Measurements from ENCODE around the gene GPRIN3. TPM values are rescaled to one million over a fixed set of nuclear protein-coding genes. Genes with fewer than 3 reads are reported as not detected.

The GPRIN3 gene
- total and polyA plus RNA-seq, 2 experiments from 2014 or later, result 0.74 to 3.2 TPM

DNA sequence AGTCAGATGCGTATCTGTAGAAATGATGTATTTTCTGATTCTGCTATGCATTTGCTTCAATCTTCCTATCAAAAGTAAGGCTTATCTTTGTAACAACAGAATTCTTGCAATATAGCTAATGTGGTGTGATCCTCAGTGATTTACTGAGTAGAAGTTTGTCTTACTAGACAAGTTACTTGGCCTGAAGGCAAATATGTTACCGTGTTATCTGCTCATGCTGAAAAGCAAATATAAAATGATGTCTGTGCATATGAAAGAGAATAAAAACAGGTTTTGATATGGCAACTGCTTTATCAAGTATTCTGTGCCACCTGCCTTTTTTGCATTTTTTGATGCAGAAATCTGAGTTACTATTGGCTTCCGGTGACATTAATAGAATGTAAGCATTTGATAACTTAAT is 103.7 kb downstream of the GPRIN3 start:
- Histone ChIP-seq H3K4me1 (ENCODE audit: insufficient read depth) (no peaks in the 10 kb centered on the region), H3K4me3 (no peak overlapping the region), H3K4me2 (no peak overlapping the region), H3K27ac (ENCODE audit: low read depth) (no peak overlapping the region), H2AFZ (no peak overlapping the region), H3K79me2 (replicated peaks; ENCODE audit: insufficient read depth) (no peaks in the 10 kb centered on the region), H3K9me2 (ENCODE audit: insufficient read depth) (peaks cover 10% of the 10 kb centered on the region; the same call in 1 of the 2 replicates), H3K36me3 (ENCODE audit: insufficient read depth) (no peaks in the 10 kb centered on the region; the same call in 1 of the 2 replicates), H4K20me1 (replicated peaks; ENCODE audit: insufficient read depth) (no peaks in the 10 kb centered on the region), H3K27me3 (ENCODE audit: insufficient read depth) (no peaks in the 10 kb centered on the region), H3F3A (replicated peaks; ENCODE audit: low read depth) (no peaks in the 10 kb centered on the region)
- Mint-ChIP-seq H3K27me3 (ENCODE audit: insufficient read depth, low read depth, poor library complexity) (no peaks in the 10 kb centered on the region), H3K27ac (no peak overlapping the region), H3K9me3 (peaks cover 11% of the 10 kb centered on the region; the same call in 2 of the 3 replicates), H3K4me1 (no peaks in the 10 kb centered on the region), H3K36me3 (ENCODE audit: low read depth) (no peaks in the 10 kb centered on the region; the same call in 2 of the 3 replicates), H3K4me3 (no peak overlapping the region)
- TF ChIP-seq POLR2AphosphoS5 (IDR thresholded peaks at IDR 0.05; ENCODE audit: low read depth) (no peak), ZNF331 (CRISPR knock-in tag; IDR thresholded peaks at IDR 0.05; ENCODE audit: low read depth) (no peak), JUNB (IDR thresholded peaks at IDR 0.05; ENCODE audit: unreplicated experiment) (no peak), EZH2phosphoT487 (IDR thresholded peaks at IDR 0.05; ENCODE audit: unreplicated experiment) (no peak), ZNF114 (CRISPR knock-in tag; IDR thresholded peaks at IDR 0.05) (no peak), STAT1 (IDR thresholded peaks at IDR 0.05; ENCODE audit: unreplicated experiment) (no peak), CREB1 (CRISPR knock-in tag; IDR thresholded peaks at IDR 0.05; ENCODE audit: low read depth) (no peak), NANOG (IDR thresholded peaks at IDR 0.05; ENCODE audit: borderline replicate concordance) (no peak), EZH2 (IDR thresholded peaks at IDR 0.05; ENCODE audit: low read depth, unreplicated experiment) (no peak)
- TF ChIP-seq, protein P1, sequence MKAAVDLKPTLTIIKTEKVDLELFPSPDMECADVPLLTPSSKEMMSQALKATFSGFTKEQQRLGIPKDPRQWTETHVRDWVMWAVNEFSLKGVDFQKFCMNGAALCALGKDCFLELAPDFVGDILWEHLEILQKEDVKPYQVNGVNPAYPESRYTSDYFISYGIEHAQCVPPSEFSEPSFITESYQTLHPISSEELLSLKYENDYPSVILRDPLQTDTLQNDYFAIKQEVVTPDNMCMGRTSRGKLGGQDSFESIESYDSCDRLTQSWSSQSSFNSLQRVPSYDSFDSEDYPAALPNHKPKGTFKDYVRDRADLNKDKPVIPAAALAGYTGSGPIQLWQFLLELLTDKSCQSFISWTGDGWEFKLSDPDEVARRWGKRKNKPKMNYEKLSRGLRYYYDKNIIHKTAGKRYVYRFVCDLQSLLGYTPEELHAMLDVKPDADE (IDR thresholded peaks at IDR 0.05), result no peak
- TF ChIP-seq, protein P2, sequence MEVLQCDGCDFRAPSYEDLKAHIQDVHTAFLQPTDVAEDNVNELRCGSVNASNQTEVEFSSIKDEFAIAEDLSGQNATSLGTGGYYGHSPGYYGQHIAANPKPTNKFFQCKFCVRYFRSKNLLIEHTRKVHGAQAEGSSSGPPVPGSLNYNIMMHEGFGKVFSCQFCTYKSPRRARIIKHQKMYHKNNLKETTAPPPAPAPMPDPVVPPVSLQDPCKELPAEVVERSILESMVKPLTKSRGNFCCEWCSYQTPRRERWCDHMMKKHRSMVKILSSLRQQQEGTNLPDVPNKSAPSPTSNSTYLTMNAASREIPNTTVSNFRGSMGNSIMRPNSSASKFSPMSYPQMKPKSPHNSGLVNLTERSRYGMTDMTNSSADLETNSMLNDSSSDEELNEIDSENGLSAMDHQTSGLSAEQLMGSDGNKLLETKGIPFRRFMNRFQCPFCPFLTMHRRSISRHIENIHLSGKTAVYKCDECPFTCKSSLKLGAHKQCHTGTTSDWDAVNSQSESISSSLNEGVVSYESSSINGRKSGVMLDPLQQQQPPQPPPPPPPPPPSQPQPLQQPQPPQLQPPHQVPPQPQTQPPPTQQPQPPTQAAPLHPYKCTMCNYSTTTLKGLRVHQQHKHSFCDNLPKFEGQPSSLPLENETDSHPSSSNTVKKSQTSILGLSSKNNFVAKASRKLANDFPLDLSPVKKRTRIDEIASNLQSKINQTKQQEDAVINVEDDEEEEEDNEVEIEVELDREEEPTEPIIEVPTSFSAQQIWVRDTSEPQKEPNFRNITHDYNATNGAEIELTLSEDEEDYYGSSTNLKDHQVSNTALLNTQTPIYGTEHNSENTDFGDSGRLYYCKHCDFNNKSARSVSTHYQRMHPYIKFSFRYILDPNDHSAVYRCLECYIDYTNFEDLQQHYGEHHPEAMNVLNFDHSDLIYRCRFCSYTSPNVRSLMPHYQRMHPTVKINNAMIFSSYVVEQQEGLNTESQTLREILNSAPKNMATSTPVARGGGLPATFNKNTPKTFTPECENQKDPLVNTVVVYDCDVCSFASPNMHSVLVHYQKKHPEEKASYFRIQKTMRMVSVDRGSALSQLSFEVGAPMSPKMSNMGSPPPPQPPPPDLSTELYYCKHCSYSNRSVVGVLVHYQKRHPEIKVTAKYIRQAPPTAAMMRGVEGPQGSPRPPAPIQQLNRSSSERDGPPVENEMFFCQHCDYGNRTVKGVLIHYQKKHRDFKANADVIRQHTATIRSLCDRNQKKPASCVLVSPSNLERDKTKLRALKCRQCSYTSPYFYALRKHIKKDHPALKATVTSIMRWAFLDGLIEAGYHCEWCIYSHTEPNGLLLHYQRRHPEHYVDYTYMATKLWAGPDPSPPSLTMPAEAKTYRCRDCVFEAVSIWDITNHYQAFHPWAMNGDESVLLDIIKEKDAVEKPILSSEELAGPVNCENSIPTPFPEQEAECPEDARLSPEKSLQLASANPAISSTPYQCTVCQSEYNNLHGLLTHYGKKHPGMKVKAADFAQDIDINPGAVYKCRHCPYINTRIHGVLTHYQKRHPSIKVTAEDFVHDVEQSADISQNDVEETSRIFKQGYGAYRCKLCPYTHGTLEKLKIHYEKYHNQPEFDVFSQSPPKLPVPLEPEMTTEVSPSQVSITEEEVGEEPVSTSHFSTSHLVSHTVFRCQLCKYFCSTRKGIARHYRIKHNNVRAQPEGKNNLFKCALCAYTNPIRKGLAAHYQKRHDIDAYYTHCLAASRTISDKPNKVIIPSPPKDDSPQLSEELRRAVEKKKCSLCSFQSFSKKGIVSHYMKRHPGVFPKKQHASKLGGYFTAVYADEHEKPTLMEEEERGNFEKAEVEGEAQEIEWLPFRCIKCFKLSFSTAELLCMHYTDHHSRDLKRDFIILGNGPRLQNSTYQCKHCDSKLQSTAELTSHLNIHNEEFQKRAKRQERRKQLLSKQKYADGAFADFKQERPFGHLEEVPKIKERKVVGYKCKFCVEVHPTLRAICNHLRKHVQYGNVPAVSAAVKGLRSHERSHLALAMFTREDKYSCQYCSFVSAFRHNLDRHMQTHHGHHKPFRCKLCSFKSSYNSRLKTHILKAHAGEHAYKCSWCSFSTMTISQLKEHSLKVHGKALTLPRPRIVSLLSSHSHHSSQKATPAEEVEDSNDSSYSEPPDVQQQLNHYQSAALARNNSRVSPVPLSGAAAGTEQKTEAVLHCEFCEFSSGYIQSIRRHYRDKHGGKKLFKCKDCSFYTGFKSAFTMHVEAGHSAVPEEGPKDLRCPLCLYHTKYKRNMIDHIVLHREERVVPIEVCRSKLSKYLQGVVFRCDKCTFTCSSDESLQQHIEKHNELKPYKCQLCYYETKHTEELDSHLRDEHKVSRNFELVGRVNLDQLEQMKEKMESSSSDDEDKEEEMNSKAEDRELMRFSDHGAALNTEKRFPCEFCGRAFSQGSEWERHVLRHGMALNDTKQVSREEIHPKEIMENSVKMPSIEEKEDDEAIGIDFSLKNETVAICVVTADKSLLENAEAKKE (CRISPR knock-in tag; IDR thresholded peaks at IDR 0.05), result no peak
- TF ChIP-seq, protein P3, sequence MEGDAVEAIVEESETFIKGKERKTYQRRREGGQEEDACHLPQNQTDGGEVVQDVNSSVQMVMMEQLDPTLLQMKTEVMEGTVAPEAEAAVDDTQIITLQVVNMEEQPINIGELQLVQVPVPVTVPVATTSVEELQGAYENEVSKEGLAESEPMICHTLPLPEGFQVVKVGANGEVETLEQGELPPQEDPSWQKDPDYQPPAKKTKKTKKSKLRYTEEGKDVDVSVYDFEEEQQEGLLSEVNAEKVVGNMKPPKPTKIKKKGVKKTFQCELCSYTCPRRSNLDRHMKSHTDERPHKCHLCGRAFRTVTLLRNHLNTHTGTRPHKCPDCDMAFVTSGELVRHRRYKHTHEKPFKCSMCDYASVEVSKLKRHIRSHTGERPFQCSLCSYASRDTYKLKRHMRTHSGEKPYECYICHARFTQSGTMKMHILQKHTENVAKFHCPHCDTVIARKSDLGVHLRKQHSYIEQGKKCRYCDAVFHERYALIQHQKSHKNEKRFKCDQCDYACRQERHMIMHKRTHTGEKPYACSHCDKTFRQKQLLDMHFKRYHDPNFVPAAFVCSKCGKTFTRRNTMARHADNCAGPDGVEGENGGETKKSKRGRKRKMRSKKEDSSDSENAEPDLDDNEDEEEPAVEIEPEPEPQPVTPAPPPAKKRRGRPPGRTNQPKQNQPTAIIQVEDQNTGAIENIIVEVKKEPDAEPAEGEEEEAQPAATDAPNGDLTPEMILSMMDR (conservative IDR thresholded peaks at IDR 0.05; ENCODE audit: low read depth in 2 of 2), result no peak
- TF ChIP-seq, protein P4, sequence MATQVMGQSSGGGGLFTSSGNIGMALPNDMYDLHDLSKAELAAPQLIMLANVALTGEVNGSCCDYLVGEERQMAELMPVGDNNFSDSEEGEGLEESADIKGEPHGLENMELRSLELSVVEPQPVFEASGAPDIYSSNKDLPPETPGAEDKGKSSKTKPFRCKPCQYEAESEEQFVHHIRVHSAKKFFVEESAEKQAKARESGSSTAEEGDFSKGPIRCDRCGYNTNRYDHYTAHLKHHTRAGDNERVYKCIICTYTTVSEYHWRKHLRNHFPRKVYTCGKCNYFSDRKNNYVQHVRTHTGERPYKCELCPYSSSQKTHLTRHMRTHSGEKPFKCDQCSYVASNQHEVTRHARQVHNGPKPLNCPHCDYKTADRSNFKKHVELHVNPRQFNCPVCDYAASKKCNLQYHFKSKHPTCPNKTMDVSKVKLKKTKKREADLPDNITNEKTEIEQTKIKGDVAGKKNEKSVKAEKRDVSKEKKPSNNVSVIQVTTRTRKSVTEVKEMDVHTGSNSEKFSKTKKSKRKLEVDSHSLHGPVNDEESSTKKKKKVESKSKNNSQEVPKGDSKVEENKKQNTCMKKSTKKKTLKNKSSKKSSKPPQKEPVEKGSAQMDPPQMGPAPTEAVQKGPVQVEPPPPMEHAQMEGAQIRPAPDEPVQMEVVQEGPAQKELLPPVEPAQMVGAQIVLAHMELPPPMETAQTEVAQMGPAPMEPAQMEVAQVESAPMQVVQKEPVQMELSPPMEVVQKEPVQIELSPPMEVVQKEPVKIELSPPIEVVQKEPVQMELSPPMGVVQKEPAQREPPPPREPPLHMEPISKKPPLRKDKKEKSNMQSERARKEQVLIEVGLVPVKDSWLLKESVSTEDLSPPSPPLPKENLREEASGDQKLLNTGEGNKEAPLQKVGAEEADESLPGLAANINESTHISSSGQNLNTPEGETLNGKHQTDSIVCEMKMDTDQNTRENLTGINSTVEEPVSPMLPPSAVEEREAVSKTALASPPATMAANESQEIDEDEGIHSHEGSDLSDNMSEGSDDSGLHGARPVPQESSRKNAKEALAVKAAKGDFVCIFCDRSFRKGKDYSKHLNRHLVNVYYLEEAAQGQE (IDR thresholded peaks at IDR 0.05; ENCODE audit: unreplicated experiment), result no peak
- DNase-seq (ENCODE audit: low spot score) (no peak), ATAC-seq (no peak)

Data from GM23338 (cell line).